GM18907 (cell line): Measurements from ENCODE around the gene HCFC1.

Experiments
- ATAC-seq: cut with Tn5 transposase; IDR thresholded peaks from one replicate; pipeline ENCODE4 v1.9.1; 2021; ENCODE audit warnings: mild to moderate bottlenecking, moderate library complexity; ENCODE audit not compliant: unreplicated experiment

Gene HCFC1

DNA sequence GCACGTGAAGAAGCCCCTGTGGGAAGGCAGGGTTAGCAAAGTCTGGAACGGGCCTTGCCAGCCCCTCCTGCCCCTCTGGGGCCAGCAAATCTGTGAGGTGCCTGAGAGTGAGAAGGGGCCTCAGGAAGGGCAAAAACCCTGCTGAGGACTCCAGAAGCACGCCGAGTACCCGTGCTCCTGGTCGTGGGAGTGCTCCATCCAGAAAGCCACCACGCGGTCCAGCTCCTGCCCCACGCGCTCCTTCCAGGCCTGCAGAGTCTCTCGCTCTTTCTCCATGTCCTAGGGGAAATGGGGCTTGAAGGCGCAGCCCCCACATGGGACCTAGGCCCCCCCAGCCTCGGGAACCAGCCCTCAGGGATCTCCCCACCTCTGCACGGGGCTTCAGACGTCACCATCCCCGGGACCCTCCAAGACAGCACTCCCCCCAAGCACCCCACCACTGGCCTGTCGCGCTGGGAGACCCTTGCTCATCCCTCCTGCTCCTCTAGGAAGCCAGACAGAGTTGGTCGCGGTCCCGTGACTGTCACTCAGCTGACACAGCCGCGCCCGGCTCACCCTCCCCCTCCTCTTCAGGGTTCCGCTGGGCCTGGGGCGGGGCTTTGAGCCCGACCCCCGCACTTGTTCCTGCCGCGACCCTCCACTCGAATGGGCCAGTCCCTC lies 27.3 kb downstream of the HCFC1 start, which contains the start of gene RENBP:
TSS of gene RENBP (minus strand) at position 504 of the 660 bp plus-strand sequence. CDS start at position 471, 33 bp downstream.
- ATAC-seq, result no peak

DNA sequence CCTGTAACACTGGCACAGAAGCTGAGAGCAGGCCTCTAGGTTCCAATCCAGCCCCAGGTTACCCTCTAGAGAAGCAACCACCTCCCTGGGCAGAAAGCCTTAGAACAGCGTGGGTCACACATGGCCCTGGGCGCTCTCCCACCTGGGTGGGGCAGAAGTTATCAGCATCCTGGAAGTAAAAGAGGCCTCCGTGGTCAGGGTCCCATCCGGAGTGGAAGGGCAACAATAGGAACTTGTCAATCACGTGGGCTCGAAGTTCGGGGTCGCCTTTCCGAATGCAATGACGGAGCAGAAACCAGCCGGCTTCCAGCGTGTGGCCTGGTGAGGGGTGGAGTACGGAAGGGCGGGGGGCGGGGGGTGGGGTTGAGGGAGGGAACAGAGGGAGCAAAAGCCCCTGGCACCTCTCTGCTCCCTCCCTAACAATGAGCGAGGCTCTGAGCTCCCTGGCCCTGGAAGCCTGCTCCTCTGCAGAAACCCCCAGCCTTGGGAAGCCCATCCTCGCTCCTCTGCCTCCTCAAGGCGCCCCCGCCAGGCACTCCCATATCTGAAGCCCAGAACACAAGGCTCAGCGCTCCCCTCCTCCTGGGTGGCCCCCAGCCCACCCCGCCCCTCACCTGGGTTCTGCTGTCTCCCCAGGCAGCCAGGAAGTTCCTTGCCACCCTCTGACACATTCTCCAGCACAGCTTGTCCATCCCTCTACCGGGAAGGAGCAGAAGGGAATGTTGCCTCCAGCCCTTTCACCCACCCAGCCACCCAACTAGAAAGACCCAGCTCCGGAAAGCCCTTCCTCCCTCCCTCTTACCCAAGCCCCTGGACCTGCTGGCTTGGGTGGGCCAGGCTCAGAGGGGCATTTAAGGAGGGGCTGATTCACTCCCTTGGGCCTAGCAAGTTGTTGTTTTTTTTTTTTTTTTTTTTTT lies 30.0 kb downstream of the HCFC1 start:
- ATAC-seq, result no peak

DNA sequence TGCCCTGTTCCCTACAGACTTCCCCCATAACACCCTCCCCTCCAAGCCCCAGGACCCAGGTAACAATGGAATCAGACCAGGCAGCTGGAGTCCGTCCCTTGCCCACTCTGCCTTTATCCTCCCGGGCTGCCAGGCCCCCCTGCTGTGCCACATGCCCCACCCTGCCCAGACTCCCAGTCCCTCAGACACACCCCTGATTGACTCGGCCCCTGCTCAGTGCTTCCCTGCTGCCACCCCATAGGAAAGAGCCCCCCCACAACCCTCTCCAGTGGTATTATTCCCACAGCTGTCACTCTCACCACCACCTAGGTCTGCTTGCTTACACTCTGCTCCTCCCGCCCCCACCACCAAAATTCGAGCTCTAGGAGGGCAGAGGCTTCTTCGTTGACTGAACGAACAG lies 32.0 kb downstream of the HCFC1 start:
- ATAC-seq, result no peak

DNA sequence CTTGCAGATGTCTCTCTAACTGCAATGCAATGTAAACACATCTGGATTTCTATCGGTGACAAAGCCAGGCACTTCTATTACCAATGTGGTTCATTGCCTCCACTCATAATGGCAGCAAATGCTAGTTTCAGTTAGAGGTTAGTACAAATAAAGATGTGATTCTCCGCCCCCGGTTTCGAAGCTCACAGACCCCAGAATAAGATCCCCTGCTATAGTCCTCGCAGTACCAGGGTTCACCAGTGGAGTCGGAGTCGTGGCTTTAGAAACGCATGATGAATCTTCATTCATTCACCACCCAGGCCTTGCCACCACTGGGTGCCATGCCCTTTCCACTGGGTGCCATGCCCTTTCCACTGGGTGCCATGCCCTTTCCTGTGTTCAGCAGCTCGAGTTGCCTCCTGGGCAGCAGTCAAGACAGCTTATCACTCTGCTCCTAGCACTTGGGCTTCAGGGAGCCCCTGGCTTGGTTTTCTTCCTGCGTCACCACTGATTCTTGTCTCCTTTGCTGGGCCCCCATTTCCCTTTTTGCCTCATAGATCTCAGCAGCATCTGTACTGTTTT lies 33.3 kb downstream of the HCFC1 start:
- ATAC-seq, result no peak

DNA sequence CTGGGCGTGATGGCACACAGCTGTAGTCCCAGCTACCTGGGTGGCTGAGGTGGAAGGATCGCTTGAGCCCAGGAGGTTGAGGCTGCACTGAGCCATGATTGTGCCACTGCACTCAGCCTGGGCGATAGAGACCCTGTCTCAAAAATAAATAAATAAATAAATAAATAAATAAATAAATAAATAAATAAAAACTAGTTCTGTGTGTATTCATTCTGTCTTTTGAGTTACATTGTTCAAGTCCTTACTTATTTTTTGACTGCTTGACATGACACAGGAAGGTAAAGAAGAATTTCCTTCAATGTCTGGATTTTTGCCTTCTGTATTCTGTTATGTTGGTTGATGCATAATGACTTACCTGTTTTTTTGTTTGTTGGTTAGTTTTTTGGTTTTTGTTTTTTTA lies 34.6 kb downstream of the HCFC1 start:
- no peak for ATAC-seq

DNA sequence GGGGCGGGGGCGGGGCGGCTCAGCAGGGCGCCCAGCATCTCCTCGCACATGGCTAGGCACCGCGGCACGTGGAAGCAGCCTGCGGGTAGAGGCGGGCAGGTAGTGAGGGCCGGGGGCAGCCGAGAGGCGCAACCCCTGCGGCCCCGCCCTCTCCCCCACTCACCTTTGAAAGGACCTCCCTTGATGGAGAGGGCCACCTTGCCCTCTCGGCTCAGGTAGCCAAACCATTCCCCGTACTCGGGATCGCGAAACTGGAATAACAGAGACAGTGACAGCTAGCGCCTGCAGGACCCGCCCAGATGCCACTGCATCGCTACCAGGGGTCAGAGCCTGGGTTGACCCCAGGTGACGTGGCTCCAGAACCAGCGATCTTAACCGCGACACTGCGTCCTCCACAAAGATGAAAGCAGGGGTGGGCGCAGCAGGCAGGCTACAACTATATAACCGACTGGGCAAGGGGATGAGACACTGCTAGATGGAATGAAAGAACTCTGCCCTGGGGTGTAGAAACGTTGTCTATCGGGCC lies 36.2 kb downstream of the HCFC1 start:
- ATAC-seq, result no peak

DNA sequence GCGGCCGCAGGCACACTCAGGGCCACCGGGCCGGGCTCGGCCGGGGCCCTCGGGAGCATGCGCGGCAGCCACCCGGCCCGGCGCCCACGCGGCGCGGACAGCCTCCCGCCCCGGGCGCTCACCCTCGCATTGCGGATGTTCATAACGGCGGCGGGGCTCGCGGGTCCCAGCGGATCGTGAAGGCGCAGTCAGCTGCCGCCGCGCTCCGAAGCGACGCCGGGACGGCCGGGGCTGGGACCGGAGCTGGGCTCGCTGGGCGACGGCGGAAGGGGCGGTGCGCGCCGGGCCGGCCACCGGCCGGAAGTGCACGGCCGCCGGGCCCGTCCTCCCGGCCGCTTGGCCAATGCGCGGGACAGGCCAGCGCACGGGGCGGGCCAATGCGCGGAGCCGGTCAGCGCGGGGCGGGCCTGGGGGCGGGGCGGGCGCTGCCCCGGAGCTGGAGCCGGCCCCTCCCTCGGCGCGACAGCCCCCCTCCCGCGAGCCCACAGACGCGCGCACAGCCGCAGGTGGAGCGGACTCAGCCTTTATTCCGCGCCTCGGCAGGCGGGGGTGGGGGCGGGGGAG lies 36.8 kb downstream of the HCFC1 start, which contains the start of gene NAA10:
TSS of gene NAA10 (minus strand) at position 276 of the 564 bp plus-strand sequence. CDS start at position 143, 133 bp downstream.
- peak; percentile 81 for ATAC-seq

DNA sequence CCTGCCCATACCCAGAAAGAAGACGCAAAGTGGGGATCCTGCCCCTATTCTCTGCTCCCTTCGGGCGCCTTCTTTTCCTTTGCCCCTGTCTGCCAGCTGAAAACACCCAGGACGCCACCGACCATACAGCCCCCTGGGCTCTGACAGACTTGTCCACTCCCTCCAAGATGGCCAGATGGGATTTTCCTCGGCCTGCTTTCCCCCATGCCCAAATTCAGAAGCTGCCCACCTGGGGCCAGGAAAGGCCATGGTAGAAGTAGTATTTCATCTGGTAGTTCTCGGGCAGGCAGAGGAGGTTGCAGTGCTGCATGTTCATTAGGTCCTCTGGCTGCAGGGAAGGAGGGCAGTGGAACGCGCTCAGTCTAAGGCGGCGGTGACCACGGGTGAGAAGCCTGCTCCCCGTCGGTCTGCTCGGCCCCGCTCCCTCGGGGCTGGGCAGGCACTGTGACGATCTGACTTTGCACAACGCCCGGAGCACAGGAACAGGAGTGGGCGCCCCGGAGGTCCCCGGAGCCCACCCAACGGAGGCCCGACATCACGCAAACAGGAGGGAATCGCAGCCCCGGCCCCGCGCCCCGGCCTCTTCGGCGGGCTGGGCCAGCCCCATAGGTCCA lies 37.4 kb downstream of the HCFC1 start:
- ATAC-seq, result peak; percentile 18

DNA sequence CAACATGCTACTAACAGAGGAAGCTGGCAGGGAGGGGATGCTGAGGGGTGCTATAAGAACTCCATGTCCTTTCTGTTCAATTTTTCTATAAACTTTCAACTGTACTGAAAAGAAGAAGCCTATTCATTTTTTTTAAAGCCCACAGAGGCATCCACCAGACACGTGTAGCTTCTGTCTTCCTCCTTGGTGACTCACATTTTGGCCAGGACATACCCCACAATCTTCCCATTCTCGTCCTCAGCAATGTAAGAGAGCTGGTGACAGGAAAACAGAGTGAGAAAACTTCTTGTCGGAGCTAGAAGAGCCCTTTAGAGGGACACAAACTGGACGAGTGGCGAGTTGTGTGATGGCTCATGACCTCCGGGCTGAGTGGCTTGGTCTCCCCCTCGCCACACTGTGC lies 37.9 kb downstream of the HCFC1 start:
- ATAC-seq, result no peak

DNA sequence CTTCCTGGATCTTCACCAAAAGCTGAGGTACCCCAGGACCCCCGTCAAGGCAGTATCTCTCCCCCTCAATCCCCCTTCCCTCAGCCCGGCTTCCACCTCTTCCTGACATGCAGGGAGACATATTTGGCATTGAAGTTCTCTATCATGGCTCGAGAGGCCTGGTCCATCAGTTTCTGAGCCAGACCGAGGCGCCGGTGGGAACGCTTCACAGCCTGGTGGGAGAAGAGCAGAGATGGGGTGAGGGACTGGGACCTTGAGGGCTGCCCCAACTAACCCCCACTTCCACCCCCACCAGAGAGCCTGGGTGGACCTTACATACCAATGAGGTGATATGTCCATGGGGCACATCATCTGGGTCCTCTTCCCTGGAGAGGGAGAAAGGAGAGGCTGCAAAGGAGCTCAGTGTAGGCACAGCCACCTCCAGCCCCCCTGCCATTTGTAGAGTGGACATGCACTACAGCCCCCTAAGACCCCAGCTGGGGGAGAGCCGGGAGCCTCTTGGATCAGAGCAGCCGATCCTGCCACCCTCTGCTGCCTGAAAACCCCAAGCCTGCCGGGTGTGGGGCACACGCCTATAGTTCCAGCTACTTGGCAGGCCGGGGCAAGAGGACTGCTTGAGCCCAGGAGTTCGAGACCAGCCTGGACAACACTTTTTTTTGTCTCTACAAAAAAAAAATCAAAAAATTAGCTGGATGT lies 39.2 kb downstream of the HCFC1 start:
- no peak for ATAC-seq

DNA sequence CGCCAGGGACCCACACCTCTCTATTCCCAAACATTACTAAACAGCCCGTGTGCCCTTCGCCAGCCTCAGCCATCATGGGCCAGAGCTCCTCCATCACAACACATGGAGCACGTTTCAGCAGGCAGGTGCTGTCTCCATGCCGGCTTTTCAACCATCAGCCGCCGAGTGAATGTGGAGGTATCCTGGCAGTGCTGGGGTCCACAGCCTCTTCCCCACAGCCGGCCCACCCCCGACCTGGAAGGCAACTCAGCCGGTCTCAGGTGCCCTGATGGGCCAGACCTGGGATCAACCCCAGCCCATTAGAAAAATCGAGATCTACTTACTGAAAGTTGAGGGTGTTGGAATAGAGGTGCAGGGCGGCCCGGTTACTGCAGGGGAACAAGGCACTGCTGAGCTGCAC lies 39.9 kb downstream of the HCFC1 start:
- ATAC-seq, result no peak

DNA sequence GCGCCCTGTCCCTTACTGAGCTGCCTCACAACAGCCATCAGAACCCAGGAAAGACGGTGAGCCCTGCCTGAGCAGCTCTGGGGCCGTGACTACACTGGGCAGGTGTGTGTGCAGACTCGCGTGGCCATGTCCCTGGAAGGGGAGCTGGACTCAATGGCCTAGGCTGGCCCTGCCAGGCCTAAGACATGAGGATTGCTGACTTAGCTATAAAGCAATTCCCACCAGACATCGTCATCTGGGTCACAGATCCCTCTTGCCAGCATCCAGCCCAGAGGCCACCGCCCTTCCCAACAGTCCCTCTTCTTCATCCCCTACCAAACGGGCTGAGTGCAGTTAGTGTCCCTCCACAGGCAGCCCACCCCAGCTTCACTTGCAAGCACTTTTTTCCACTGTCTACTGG lies 40.5 kb downstream of the HCFC1 start:
- ATAC-seq, result no peak

DNA sequence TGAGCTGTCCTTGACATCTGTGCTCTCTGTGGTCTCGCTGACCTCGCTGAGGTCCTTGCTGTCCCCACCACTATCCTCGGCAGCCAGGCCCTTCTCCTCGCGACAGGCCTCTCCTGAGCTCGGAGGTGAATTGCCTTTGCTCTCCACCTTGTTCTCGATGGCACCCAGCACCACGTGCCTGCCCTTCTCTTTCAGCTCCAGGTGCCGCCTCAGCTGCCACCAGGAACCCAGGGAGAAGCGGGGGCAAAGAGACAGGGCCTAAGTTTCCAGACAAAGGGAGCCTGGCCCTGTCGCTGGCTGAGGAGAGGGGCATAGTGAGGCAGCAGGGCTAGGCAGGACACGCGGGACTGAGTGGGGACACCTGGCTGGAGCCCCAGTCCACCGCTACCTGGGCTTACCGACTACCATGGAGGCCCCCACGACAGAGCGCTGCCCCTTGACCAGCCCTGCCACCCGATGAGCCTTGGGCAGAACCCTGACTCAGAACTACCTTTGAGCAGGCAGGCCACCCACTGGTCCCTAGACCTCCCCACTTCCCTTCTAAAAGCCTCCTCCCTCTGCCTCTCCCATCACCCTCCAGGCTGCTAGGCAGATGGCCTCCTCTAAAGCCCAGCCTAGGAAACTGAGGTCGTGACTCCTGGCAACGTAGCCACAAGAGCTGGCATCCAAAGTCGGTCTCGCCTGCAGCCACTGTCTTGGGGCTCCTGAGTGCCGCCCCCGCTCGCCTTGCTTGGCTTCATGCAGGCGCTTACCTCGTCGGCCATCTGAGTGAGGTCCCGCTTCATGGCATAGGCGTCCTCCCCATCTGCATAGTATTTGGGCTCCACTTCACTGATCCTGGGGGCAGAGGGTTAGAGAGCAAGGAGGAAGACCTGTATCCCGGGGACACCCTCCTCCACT lies 41.4 kb downstream of the HCFC1 start:
- ATAC-seq, result no peak

DNA sequence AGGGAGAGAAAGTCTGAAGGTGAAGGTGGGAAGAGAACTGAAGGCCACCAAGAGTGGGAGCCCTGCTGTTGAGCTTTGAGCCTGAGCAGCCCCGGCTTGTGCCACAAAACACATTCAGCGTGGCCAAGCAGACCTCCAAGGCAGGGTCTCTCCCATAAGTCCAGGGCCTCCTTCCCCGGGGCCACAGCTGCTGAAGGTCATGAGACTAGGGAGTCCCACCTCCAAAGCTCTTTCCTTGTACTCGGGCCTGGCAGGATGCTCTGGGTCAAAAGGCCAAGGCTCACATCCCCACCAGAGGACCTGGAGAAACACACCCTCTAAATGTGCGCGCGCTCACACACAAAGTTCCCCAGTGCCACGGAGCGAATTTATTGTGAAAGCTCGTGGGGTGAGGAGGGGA lies 42.0 kb downstream of the HCFC1 start:
- no peak for ATAC-seq

DNA sequence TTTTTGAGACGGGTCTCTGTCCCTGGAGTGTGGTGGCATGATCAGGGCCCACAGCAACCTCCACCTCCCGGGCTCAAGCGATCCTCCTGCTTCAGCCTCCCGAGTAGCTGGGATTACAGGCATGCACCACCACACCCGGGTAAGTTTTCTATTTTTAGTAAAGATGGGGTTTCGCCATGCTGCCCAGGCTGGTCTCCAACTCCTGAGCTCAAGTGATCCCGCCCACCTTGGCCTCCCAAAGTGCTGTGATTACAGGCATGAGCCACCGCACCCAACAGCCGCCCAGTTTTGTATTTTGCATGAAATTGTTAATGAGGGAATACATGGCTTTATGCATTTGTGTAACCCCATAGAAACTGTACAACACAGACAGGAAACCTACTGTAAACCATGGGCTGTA lies 42.8 kb downstream of the HCFC1 start:
- no peak for ATAC-seq

DNA sequence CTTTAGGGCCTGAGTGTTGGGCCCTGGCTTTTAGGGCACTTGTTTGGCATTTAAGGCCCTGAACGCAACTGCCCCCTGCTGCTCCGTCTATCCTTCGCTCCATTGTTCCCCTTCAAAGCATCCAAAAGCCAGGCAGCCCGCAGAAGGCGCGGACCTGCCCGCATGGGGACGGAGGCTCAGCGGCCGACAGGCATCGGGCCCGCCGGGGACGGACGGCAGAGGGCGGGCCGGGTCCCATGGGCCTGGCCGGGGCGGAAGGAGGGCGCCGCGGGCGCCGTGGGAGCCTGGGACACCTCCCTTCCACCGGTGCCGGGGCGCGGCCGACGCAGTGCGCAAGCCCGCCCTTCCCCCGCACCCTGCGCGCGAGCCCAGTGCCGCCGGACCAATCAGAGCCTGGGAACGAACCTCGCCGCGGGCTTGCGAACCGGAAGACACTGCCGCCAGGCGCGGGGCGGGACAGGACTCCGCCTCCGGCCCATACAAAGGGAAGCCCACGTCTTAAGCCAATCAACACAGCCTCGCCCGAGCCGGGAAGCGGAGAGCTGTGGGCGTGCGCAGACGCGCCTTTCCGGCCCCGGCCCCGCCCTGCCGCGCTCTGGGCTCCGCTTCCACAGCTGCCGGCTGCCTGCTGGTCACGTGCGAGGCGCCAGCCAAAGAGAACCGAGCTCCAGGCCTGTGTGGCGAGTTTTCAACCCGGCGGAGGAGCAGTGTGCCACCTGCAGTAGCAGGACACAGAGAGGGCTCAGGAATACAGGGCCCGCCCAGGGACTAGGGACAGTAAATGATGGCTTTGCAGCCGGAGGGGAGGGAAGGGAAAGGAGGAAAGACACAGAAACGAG lies 43.5 kb downstream of the HCFC1 start:
- ATAC-seq, result peak; percentile 81

DNA sequence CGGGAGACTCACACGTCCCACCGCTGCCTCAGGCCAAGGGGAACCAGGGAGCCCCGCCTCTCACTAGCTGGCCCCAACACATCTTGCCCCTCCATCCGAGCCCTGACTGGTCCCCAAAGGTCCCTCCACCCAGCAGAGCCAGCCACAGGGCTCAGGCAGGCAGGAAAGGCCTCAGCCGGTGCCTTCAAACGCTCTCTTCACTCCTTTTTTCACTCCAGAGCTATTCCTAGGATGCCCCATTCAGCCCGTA lies 44.0 kb downstream of the HCFC1 start:
- ATAC-seq, result no peak

DNA sequence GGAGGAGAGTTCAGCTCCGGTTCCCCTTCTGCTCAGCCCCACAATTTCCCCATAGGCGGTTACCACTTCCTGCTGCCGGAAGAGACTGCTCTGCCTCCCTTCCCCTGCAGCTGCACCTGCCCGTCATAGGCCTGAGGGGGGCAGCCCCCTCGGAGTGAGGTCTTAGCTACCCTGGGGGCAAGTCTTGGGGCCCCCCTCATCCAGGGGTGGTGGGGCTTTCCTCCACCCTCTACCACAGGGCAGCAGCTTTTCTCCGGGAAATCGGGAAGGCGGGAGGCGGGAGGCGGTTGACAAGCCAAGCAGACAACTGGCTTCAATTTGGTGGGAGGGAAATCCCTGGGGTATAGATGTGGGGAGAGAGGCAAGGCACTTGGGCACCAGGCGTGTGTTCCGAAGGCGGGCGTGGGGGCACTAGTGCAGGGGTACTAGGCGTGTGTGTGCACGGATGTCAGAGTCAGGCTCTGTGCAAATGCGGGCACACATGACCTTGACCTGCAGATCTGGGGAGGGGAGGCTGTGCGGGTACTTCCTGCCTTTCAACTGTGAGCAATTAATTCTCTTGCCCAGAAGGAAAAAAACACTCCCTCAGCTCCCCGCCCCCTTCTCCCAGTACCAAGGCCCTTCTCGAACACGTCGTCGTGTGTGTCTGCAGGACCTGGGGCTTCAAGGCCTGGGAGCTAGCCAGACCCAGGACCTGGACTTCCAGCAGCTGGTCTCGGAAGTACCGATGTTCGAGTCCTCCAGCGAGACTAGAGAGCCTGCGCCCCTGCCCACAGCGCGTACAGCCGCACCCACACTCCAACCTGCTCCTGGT lies 44.6 kb downstream of the HCFC1 start:
- ATAC-seq, result peak; percentile 57
